ENCODE measurements around the gene BTNL3.

BTNL3 gene

DNA sequence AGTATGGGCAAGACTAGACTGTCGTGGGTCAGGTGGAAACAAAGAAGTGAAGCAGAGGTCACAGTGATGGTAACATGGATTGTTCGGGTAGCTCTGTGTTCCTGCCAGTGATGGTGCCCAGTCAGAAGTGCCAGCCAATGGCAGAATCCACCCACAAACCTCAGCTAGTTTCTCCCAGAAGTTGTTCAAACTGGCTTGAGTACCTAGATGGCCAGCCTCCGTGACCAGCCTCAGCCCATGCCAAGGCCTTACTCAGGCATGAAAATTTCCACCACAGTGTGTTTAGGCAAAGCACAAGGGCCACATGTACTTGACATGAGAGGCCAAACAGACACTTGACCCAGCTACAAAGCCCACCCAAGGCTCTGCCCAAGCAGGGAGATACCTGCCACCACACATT lies 32.0 kb downstream of the BTNL3 start:
- TF ChIP-seq, protein P1, sequence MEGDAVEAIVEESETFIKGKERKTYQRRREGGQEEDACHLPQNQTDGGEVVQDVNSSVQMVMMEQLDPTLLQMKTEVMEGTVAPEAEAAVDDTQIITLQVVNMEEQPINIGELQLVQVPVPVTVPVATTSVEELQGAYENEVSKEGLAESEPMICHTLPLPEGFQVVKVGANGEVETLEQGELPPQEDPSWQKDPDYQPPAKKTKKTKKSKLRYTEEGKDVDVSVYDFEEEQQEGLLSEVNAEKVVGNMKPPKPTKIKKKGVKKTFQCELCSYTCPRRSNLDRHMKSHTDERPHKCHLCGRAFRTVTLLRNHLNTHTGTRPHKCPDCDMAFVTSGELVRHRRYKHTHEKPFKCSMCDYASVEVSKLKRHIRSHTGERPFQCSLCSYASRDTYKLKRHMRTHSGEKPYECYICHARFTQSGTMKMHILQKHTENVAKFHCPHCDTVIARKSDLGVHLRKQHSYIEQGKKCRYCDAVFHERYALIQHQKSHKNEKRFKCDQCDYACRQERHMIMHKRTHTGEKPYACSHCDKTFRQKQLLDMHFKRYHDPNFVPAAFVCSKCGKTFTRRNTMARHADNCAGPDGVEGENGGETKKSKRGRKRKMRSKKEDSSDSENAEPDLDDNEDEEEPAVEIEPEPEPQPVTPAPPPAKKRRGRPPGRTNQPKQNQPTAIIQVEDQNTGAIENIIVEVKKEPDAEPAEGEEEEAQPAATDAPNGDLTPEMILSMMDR (conservative IDR thresholded peaks at IDR 0.05; ENCODE audit: control insufficient read depth, insufficient read depth, low read depth, low read length): no peak
- no peak overlapping the region for H3K4me3 ChIP-seq (ENCODE audit: control insufficient read depth, low read depth, low read length)
- no peak for DNase-seq (ENCODE audit: low read depth)

DNA sequence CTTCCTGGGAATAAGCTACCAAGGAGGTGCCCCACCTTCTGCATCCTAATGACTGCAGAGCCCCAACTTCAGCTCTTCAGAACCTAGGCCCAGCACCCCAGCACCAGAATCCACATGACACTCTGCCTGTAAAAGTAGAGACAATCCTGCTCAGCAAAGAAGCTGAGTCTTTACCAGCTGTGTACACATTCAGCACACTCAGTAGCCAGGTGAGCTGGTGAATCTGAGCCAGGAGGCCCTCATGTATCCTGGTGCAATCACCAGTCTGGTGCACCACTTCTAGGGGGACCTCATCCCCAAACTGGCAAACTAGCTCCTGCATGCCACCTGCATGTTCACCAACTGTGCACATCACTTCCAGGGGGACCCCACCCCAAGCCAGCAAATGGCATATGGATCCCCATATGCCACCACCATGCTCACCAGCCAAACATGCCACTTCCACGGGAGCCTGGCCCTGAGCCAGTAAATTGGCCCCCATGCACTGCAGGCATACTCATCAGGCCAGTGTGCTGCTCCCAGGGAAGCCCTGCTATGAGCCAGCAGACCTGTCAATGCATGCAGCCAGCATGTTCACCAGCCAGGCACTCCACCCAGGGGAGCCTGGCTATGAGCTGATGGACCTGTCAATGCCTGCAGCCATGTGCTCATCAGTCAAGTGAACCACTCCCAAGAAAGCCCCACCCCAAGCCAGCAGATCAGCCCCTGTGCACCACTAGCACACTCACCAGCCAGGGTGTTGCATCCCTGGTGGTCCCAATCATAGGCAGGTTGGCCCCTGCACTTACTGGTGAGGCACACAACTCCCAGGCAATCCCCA lies 35.8 kb downstream of the BTNL3 start:
- TF ChIP-seq, protein P1 (conservative IDR thresholded peaks at IDR 0.05; ENCODE audit: control insufficient read depth, insufficient read depth, low read depth, low read length): no peak
- H3K4me3 ChIP-seq (ENCODE audit: control insufficient read depth, low read depth, low read length): no peak overlapping the region
- no peak for DNase-seq (ENCODE audit: low read depth)

DNA sequence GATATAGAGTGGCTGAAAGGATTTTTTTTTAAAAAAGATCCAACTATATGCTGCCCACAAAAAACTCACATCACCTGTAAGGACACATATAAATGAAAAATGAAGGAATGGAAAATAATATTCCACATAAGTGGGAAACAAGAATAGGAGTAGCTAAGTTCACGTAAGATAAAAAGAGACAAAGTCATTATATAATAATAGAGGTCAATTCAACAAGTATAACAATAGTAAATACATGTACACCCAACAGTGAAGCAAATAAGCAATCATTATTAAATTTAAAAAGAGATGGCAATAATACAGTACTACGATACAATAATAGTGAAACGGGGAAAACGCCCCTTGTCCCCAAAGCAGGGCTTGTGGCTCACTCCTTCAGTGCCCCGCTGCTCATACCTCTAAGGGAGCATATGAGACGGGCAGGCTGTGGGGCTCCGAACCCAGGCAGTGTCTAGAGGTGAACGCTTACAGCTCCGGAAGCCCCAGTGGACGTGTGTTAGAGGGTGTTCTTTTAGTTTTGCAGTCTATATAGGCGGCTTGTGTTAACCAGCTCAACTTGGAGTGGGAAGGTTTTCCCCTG lies 38.9 kb downstream of the BTNL3 start:
- no peak for DNase-seq (ENCODE audit: low read depth)
- TF ChIP-seq, protein P1 (conservative IDR thresholded peaks at IDR 0.05; ENCODE audit: control insufficient read depth, insufficient read depth, low read depth, low read length): no peak
- no peak overlapping the region for H3K4me3 ChIP-seq (ENCODE audit: control insufficient read depth, low read depth, low read length)

DNA sequence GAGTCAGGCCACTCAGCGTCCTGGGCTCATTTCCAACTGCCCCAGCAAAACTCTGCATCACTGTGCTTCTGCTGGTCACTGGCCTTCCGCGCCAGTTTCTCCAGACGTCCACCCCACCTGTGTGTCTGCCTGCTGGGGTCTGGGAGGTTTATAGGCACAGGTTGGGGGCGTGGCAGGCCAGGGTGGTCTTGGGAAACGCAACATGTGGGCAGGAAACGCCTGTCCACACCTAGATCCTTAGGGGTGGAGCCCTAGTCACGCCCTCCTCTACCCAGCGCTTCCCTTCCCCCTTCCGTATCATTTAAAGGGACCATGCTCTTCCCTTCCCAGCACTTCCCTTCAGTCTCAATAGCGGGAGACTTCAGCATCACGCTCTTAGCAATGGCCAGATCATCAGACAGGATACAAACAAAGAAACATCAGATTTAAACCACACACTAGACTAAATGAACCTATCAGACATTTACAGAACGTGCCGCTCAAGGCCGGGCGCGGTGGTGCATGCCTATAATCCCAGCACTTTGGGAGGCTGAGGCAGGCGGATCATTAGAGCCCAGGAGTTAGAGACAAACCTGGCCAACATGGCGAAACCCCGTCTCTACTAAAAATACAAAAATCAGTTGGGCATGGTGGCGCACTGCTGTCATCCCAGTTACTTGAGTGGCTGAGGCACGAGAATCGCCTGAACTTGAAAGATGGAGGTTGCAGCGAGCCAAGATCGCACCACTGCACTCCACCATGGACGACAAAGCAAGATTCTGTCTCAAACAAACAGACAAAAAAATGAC lies 39.6 kb downstream of the BTNL3 start:
- no peak overlapping the region for H3K4me3 ChIP-seq (ENCODE audit: control insufficient read depth, low read depth, low read length)
- DNase-seq (ENCODE audit: low read depth): no peak
- TF ChIP-seq, protein P1 (conservative IDR thresholded peaks at IDR 0.05; ENCODE audit: control insufficient read depth, insufficient read depth, low read depth, low read length): no peak

DNA sequence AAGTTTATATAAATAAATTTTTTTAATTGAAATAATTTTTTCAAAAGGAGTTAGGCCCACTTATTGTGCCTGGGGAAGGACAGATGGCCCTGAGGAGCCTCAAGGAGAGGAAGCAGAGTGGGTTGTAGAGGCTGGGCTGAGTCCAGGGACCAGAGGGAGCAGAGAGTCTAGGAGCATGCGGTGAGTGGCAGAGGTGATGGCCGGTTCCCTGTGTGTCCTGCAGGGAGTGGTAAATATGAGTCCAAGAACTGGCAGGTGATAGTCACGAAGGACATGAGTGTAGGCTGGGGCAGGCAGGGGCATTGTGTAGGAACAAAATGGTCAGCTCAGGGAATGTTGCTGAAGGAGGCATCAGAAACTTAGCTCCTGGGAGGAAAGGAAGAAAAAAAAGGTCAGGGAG lies 43.1 kb downstream of the BTNL3 start:
- TF ChIP-seq, protein P1 (conservative IDR thresholded peaks at IDR 0.05; ENCODE audit: control insufficient read depth, insufficient read depth, low read depth, low read length): no peak
- H3K4me3 ChIP-seq (ENCODE audit: control insufficient read depth, low read depth, low read length): no peak overlapping the region
- no peak for DNase-seq (ENCODE audit: low read depth)

DNA sequence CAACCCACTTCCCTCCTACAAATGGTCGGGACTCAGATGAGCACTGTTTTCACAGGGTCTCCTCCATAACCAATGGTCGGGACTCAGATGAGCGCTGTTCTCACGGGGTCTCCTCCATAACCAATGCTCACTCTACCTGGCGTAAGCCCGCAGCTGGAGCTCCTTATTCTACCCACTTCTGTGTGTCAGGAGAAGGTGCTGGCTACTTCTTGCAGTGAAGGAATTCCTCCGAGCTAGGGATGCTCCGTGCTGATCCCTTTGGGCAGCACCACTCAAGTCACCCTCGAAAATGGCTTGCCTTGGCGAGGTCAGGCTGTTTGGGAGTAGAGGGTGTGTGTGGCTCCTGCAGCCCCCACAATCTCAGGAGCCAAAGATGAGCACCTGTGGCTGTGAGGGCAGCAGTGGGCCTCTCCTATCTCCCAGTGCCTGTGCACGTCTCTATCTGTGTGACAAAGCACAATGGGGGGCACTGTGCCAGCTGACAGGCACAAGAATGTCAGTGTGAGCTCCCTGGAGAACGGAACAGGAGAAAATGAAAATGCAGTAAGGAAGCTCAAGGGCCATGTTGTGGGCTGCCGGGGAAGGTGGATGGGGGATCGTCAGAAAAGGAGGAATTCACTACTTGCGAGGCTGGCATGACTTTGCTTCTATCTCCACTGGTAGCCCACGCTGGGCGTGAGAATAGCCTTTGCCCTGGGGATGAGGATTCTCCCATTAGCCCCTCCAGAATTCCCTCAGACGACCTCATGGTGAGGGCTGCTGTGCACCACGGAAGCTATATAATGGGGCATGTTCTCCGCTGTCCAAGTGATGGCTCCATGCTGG lies 47.6 kb downstream of the BTNL3 start:
- DNase-seq (ENCODE audit: low read depth): no peak
- TF ChIP-seq, protein P1 (conservative IDR thresholded peaks at IDR 0.05; ENCODE audit: control insufficient read depth, insufficient read depth, low read depth, low read length): no peak
- no peak overlapping the region for H3K4me3 ChIP-seq (ENCODE audit: control insufficient read depth, low read depth, low read length)
